K562 (cell line): ENCODE measurements around the gene SDE2. TPM values are rescaled to one million over a fixed set of nuclear protein-coding genes. Genes with fewer than 3 reads are reported as not detected.

Source experiments
- ATAC-seq: fragments of 200-7000 bp; cut with Tn5 transposase; 3 replicates; pipeline ENCODE4 v1.9.1; 2020; ENCODE audit warnings: moderate library complexity
- BruUV-seq: library from RNA; stranded (reverse); fragments of 400-500 nt; replicated peaks from 2 replicates; lab custom pipeline; 2021; lab: Mats Ljungman, UMichigan
- CTCF ChIA-PET: fragments of 300-600 bp; formaldehyde crosslinking; extraction: SDS; loops from one replicate; lab custom pipeline; 2021; ENCODE audit warnings: low intra/inter-chr PET ratio; lab: Yijun Ruan, JAX
- POLR2A ChIA-PET: fragments of 300-600, 350-650 bp; sonication (Branson Sonifier 250); formaldehyde crosslinking; extraction: SDS; loops from one replicate; lab custom pipeline; 2021; ENCODE audit warnings: antibody characterized with exemption, inconsistent platforms; lab: Yijun Ruan, JAX
- DNase-seq, 4 experiments: peaks; one replicate each; pipeline versions ENCODE4 v3.0.0 to v3.0.0-alpha.2; 2011 to 2018; ENCODE audit warnings: low spot score in 3 of 4, mixed read lengths in 3 of 4; ENCODE audit errors: extremely low read depth in 1 of 4
- FAIRE-seq: peaks from 2 replicates; lab custom pipeline; 2011; peaks lifted over from hg19 to GRCh38; lab: Jason Lieb, UNC
- H2AFZ ChIP-seq: 2 replicates; pipeline ENCODE4 v1.6.0; 2011; ENCODE audit warnings: low read depth, low read length, control low read depth, inconsistent platforms
- H3K27ac ChIP-seq: fragments of 200-600 bp; 3 replicates; pipeline ENCODE4 v1.8.0; 2011; ENCODE audit warnings: low read depth, mild to moderate bottlenecking, control low read depth, inconsistent platforms, low read length, moderate library complexity, mixed read lengths; ENCODE audit errors: extremely low read depth
- H3K27me3 ChIP-seq, 2 experiments: fragments of 300-600 bp in 1 of 2; 2 replicates in 1 of 2; 3 replicates in 1 of 2; pipeline versions ENCODE4 v1.6.0 to v1.8.0; 2011; ENCODE audit warnings: inconsistent platforms in 2 of 2, low read length in 2 of 2, mild to moderate bottlenecking in 1 of 2, mixed read lengths in 1 of 2, moderate library complexity in 1 of 2; ENCODE audit not compliant: control insufficient read depth in 2 of 2, insufficient read depth in 2 of 2
- H3K36me3 ChIP-seq: fragments of 300-600 bp; 3 replicates; pipeline ENCODE4 v1.8.0; 2011; ENCODE audit warnings: mild to moderate bottlenecking, low read length, inconsistent platforms; ENCODE audit not compliant: control insufficient read depth, insufficient read depth
- H3K4me1 ChIP-seq, 2 experiments: fragments of 200-600 bp in 1 of 2; replicated peaks in 1 of 2; 2 replicates in 1 of 2; 3 replicates in 1 of 2; pipeline versions ENCODE4 v1.5.1 to v1.8.0; 2011; ENCODE audit warnings: inconsistent platforms in 2 of 2, low read length in 2 of 2, mild to moderate bottlenecking in 1 of 2, mixed read lengths in 1 of 2, moderate library complexity in 1 of 2; ENCODE audit not compliant: control insufficient read depth in 2 of 2, insufficient read depth in 2 of 2
- H3K4me2 ChIP-seq: 2 replicates; pipeline ENCODE4 v1.6.1; 2011; ENCODE audit warnings: low read length, control low read depth, inconsistent platforms, mixed read lengths; ENCODE audit not compliant: insufficient read depth
- H3K4me3 ChIP-seq: fragments of 200-600 bp; sonication (generic), shearing (Covaris generic); 2 replicates; pipeline ENCODE4 v1.5.1; 2016; ENCODE audit warnings: control low read depth, inconsistent platforms
- H3K79me2 ChIP-seq: fragments of 200-600 bp; 3 replicates; pipeline ENCODE4 v1.8.0; 2011; ENCODE audit warnings: low read length, inconsistent platforms; ENCODE audit not compliant: control insufficient read depth, insufficient read depth
- H3K9ac ChIP-seq, 2 experiments: 2 replicates each; pipeline versions ENCODE4 v1.6.0 to v1.6.1; 2011; ENCODE audit warnings: low read depth in 2 of 2, low read length in 2 of 2, control low read depth in 1 of 2, inconsistent platforms in 1 of 2, mild to moderate bottlenecking in 1 of 2, mixed read lengths in 1 of 2; ENCODE audit not compliant: insufficient read depth in 1 of 2
- H3K9me1 ChIP-seq: one replicate; pipeline ENCODE4 v1.6.0; 2011; ENCODE audit warnings: inconsistent platforms, mild to moderate bottlenecking, low read length, moderate library complexity; ENCODE audit not compliant: control insufficient read depth, insufficient read depth
- H3K9me3 ChIP-seq: replicated peaks from 2 replicates; pipeline ENCODE4 v1.5.1; 2011; ENCODE audit warnings: low read depth, low read length, inconsistent platforms; ENCODE audit not compliant: control insufficient read depth, insufficient read depth
- H4K20me1 ChIP-seq: replicated peaks from 2 replicates; pipeline ENCODE4 v1.6.1; 2011; ENCODE audit warnings: low read length, inconsistent platforms, mixed read lengths; ENCODE audit not compliant: control insufficient read depth, insufficient read depth
- ELF2 ChIP-seq: fragments of 250-450 bp; sonication (Bioruptor Pico); IDR thresholded peaks from 2 replicates; pipeline ENCODE4 v1.5.0; 2021; ENCODE audit warnings: mild to moderate bottlenecking
- GATAD2B ChIP-seq: fragments of 450-650 bp; IDR thresholded peaks from 2 replicates; pipeline ENCODE4 v1.6.1; 2017; ENCODE audit warnings: mild to moderate bottlenecking, borderline replicate concordance
- GTF2F1 ChIP-seq: IDR thresholded peaks from 2 replicates; pipeline ENCODE4 v1.6.1; 2011; ENCODE audit warnings: low read depth, low read length, improper control_type of control experiment
- HOXB6 ChIP-seq: fragments of 250-450 bp; sonication (Bioruptor Pico); IDR thresholded peaks from 2 replicates; pipeline ENCODE4 v1.5.1; 2022; ENCODE audit warnings: mild to moderate bottlenecking, borderline replicate concordance
- MAFG ChIP-seq: fragments of 450-650 bp; conservative IDR thresholded peaks from 2 replicates; pipeline ENCODE4 v1.6.1; 2016; ENCODE audit warnings: missing genetic modification characterization, missing compliant biosample characterization
- MEF2A ChIP-seq: IDR thresholded peaks from 2 replicates; pipeline ENCODE4 v1.6.1; 2011; ENCODE audit warnings: low read depth, mild to moderate bottlenecking, low read length, moderate library complexity; ENCODE audit not compliant: control insufficient read depth
- MTA2 ChIP-seq: fragments of 450-650 bp; IDR thresholded peaks from 2 replicates; pipeline ENCODE4 v1.6.1; 2016; ENCODE audit warnings: low read depth
- MTA3 ChIP-seq: fragments of 450-650 bp; formaldehyde crosslinking; IDR thresholded peaks from 2 replicates; pipeline ENCODE4 v1.6.1; 2017; ENCODE audit warnings: mild to moderate bottlenecking, borderline replicate concordance
- PHB ChIP-seq: fragments of 250-450 bp; sonication (Bioruptor Pico); IDR thresholded peaks from 2 replicates; pipeline ENCODE4 v1.5.0; 2021
- PHTF2 ChIP-seq: fragments of 250-450 bp; sonication (Bioruptor Pico); IDR thresholded peaks from 2 replicates; pipeline ENCODE4 v1.5.0; 2021; ENCODE audit warnings: mild to moderate bottlenecking
- POLR2AphosphoS5 ChIP-seq: IDR thresholded peaks from 2 replicates; pipeline ENCODE4 v1.6.1; 2011; ENCODE audit warnings: mild to moderate bottlenecking, low read depth, low read length, moderate library complexity; ENCODE audit not compliant: control insufficient read depth, insufficient read depth
- RBBP5 ChIP-seq: fragments of 200-600 bp; sonication (generic); IDR thresholded peaks from 2 replicates; pipeline ENCODE4 v1.6.1; 2012; ENCODE audit warnings: borderline replicate concordance, mild to moderate bottlenecking, low read length, control low read depth, inconsistent platforms; ENCODE audit not compliant: insufficient read depth, poor library complexity, severe bottlenecking
- SREBF1 ChIP-seq: fragments of 150-350 bp; IDR thresholded peaks from 2 replicates; pipeline ENCODE4 v1.6.1; 2014; ENCODE audit warnings: antibody characterized with exemption, low read depth, low read length, borderline replicate concordance
- TAF9B ChIP-seq: fragments of 450-650 bp; IDR thresholded peaks from 2 replicates; pipeline ENCODE4 v1.6.1; 2018; ENCODE audit warnings: mild to moderate bottlenecking; ENCODE audit not compliant: partially characterized antibody
- TEAD4 ChIP-seq, 2 experiments: sonication (generic) in 1 of 2; formaldehyde crosslinking in 1 of 2; IDR thresholded peaks; 2 replicates each; pipeline versions ENCODE4 v1.6.1 to v1.8.0; 2012 to 2022; ENCODE audit warnings: borderline replicate concordance in 1 of 2, inconsistent platforms in 1 of 2, low read length in 1 of 2, mild to moderate bottlenecking in 1 of 2, missing genetic modification reagents in 1 of 2
- ZFX ChIP-seq: sonication (generic); formaldehyde crosslinking; IDR thresholded peaks from 2 replicates; pipeline ENCODE4 v1.8.0; 2022; ENCODE audit warnings: mild to moderate bottlenecking, missing genetic modification reagents, moderate library complexity
- ZNF431 ChIP-seq: sonication (generic); formaldehyde crosslinking; IDR thresholded peaks from 2 replicates; pipeline ENCODE4 v1.8.0; 2022; ENCODE audit warnings: mild to moderate bottlenecking, missing genetic modification reagents
- WGBS: fragments of 100-300 bp; shearing (Covaris generic); methylation state at CpG from one replicate; pipeline ENCODE4 v1.1.6; 2016; ENCODE audit warnings: low coverage, mixed read lengths; ENCODE audit not compliant: insufficient coverage; ENCODE audit errors: missing lambda C conversion rate; 5-methylcytosine and 5-hydroxymethylcytosine counted together
- in situ Hi-C: fragments of 300-500 bp; cut with MboI; formaldehyde crosslinking; loops from 4 replicates; pipeline ENCODE4 v1.15.0; 2018; ENCODE audit warnings: inconsistent platforms, mixed read lengths
- intact Hi-C: fragments of 100-400 bp; cut with micrococcal nuclease; formaldehyde crosslinking; loops from 2 replicates; pipeline ENCODE4 v1.14.2; 2022
- polyA plus RNA-seq, 8 experiments: library from polyadenylated mRNA; depleted of rRNA in 4 of 8; stranded (reverse) in 5 of 8; unstranded in 3 of 8; fragments of >200 nt; fragmentation: Nextera tagmentation in 2 of 8; fragmentation: Illumina TruSeq in 1 of 8; extraction: Ambion mirVana in 2 of 8; extraction: Trizol in 1 of 8; gene quantifications; 2 replicates each; pipeline versions ENCODE4 v1.2.1 to v1.2.3, GENCODE V29; 2011 to 2014; ENCODE audit warnings: inconsistent platforms in 1 of 8, missing spikeins in 1 of 8
- total RNA-seq, 7 experiments: library from RNA; depleted of rRNA in 6 of 7; stranded (reverse); fragments of >200 nt in 6 of 7; fragmentation: Illumina TruSeq in 2 of 7; extraction: Trizol in 2 of 7; gene quantifications; 2 replicates each; pipeline versions ENCODE4 v1.2.1 to v1.2.3, GENCODE V29; 2011 to 2021; ENCODE audit warnings: low replicate concordance in 1 of 7

Gene SDE2
- total and polyA plus RNA-seq, 9 of the 15 experiments (the other 6 are each of a cell fraction or from before 2014, with no cell fraction given), result 14.3 to 62.3 (median 46.0) TPM

DNA sequence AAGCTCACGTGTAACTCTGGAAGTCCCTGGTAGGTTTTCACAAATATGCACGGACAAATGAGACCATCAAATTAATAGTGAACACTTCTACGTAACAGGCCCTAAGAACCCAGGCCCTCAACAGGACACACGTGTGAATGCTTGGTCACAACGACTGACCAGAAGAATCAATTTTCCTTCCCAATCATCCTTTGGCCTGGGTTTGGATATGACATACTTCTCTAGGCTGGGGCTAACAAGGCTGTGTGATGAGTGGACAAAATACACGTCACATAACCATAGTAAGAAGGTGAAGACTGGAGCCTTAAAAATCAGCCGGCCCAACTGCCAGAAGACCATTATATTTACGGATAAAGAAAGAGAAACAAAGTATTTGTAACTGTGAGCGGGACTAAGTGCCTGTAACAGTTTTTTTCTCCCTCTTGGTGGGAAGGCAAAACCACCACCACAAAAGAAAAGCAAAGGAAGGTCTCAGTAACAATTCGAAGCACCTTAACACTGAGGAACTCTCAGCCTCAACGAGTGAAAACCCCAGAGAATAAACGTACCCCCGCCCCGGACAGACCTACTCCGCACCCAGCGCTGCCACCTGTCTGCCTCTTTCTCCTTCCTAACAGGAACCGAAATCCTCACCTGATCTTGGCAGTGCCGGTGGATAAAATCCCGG is 450 bp downstream of the SDE2 start:
- peaks cover 3% of the 10 kb centered on the region for H3K9me1 ChIP-seq
- no peaks in the 10 kb centered on the region for H3K9me3 ChIP-seq
- FAIRE-seq (no peak), ATAC-seq (peak; percentile 7), DNase-seq (peak; percentile 42 to 66 (median 46))
- intact Hi-C loops, result loop anchor here (1.0 to 5.0 kb wide), 4 partner anchors 34 to 113 kb away; no protein-coding TSS in a partner anchor
- peak overlapping the region; percentile 78 for H3K4me3 ChIP-seq
- POLR2A ChIA-PET, result interaction anchor here (0.9 to 7.5 kb wide), 25 partner anchors 7 to 554 kb away, joined by 3 to 100 read pairs (median 6); partner anchors contain the start of genes H3-3A, PYCR2 and TMEM63A
- no peaks in the 10 kb centered on the region for H3K27me3 ChIP-seq
- CTCF ChIA-PET, result interaction anchor here (0.7 to 2.1 kb wide), 4 partner anchors 11 to 66 kb away, joined by 3 to 11 read pairs (median 4); no protein-coding TSS in a partner anchor
- peaks cover 50% of the 10 kb centered on the region for H3K36me3 ChIP-seq
- peaks cover 30 to 62% of the 10 kb centered on the region in 2 experiments for H3K4me1 ChIP-seq
- under 1% methylated on average over 19 of the region's 19 CpGs for WGBS
- peak overlapping the region; percentile 90 for H3K27ac ChIP-seq
- peak overlapping the region; percentile 97 for H3K9ac ChIP-seq
- BruUV-seq, result TSS peak; percentile 62
- in situ Hi-C loops, result no loop called here
- peaks cover 18% of the 10 kb centered on the region for H4K20me1 ChIP-seq
- peak overlapping the region; percentile 74 for H2AFZ ChIP-seq
- H3K4me2 ChIP-seq, result peak overlapping the region; percentile 97
- H3K79me2 ChIP-seq, result peaks cover 67% of the 10 kb centered on the region
- no peak for TF ChIP-seq ZFX (CRISPR knock-in tag)
- TF ChIP-seq GTF2F1, result no peak
- no peak for TF ChIP-seq TAF9B
- TF ChIP-seq ZNF431, result no peak
- no peak for TF ChIP-seq POLR2AphosphoS5
- no peak for TF ChIP-seq GATAD2B
- no peak for TF ChIP-seq SREBF1
- no peak for TF ChIP-seq MEF2A
- no peak for TF ChIP-seq HOXB6
- no peak for TF ChIP-seq RBBP5
- TF ChIP-seq PHB, result peak; percentile 92; the same call in 1 of the 2 replicates
- no peak for TF ChIP-seq TEAD4 (IDR thresholded peaks at IDR 0.05; ENCODE audit: low read length)
- no peak for TF ChIP-seq TEAD4 (CRISPR knock-in tag; IDR thresholded peaks at IDR 0.05; ENCODE audit: borderline replicate concordance)
- no peak for TF ChIP-seq MTA2
- TF ChIP-seq MAFG (tag), result 0 out of 2 replicates have a peak, but pooled peaks have one; percentile 36
- peak; percentile 49; the same call in 1 of the 2 replicates for TF ChIP-seq PHTF2 (CRISPR knock-in tag)
- TF ChIP-seq ELF2 (CRISPR knock-in tag), result peak; percentile 32; the same call in 1 of the 2 replicates
- no peak for TF ChIP-seq MTA3
